GM10266 (cell line): ENCODE results near the gene DDX56.

ENCODE experiments used
- DNase-seq: peaks from one replicate; pipeline ENCODE4 v3.0.0; 2012; ENCODE audit errors: extremely low spot score
- CTCF ChIP-seq: IDR thresholded peaks from 2 replicates; pipeline ENCODE4 v1.5.1; 2012; ENCODE audit warnings: mild to moderate bottlenecking, low read depth; ENCODE audit not compliant: control insufficient read depth, insufficient read depth; ENCODE audit errors: missing control alignments

DDX56 gene

GRCh38 chr7:44595934-44596635, 22.4 kb upstream of the DDX56 start:
- no peak for DNase-seq
- no peak for TF ChIP-seq CTCF

GRCh38 chr7:44590910-44591309, 17.2 kb upstream of the DDX56 start:
- no peak for DNase-seq
- TF ChIP-seq CTCF, result no peak

GRCh38 chr7:44587843-44588711, 14.4 kb upstream of the DDX56 start:
- TF ChIP-seq CTCF, result peak; percentile 53
- DNase-seq, result no peak

GRCh38 chr7:44583146-44583865, 9.6 kb upstream of the DDX56 start:
- no peak for DNase-seq
- no peak for TF ChIP-seq CTCF

GRCh38 chr7:44581879-44582603, 8.3 kb upstream of the DDX56 start, which contains the start of gene TMED4:
TMED4 (minus strand) TSS chr7:44582231; CDS start chr7:44582206, 25 bp downstream.
- peak; percentile 98 for DNase-seq
- TF ChIP-seq CTCF, result no peak

- no peak for TF ChIP-seq CTCF
- peak; percentile 46 for DNase-seq
Observed at GRCh38 chr7:44580945-44581878, 7.5 kb upstream of the DDX56 start.
